ENCODE measurements around the gene EZR. TPM values are rescaled to one million over a fixed set of nuclear protein-coding genes. Genes with fewer than 3 reads are reported as not detected.

Gene EZR
- total RNA-seq, 2 experiments from 2014 or later = 255 to 256 TPM

DNA sequence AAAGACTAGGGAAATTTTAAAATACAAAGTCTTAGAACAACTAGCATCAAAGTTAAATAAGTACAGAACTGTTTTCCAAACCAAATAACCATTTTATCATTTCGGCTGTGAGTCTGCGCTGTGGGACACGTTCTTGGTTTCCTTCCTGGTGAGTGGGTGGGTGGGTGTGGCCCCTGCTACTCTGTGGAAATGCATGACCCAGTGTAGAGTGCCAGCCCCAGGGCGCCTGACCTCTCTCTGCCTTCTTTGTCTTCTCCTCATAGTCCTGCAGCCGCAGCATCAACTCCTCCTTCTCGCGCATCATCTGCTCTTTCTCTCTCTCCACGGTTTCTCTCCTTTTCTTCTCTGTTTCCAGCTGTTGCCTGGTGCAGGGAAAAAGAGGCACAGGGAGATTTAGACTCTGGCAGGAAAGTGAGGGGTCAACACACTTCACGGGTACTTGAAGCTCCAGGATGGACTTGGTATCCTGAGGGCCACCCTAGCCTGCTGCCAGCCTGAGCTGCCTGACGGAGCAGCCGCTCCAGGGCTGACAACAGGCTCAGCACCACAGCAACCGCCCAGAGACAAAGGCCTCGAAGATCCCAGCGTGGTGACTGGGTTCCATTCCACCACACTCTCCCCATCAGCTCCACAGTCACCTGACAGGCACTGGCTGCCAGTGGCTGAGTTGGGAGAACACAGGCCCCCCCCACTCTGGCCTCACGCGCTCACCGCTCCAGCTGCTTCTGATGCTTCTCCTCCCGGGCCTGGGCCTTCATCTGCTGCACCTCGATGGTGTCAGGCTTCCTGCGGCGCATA lies 48.4 kb downstream of the EZR start:
- POLR2A ChIA-PET = interaction anchor here (0.6 to 2.3 kb wide), 2 partner anchors 8 to 312 kb away, joined by 3 to 7 read pairs; no protein-coding TSS in a partner anchor
- intact Hi-C loops (cut with micrococcal nuclease) = no loop called here
- peak; percentile 38 for DNase-seq
- CTCF ChIA-PET = interaction anchor here (2.3 kb wide), 1 partner anchor 203 kb away, joined by 6 read pairs; no protein-coding TSS in a partner anchor
- Mint-ChIP-seq H3K36me3 (peaks cover 81% of the 10 kb centered on the region), H3K27ac (peak overlapping the region; percentile 61), H3K4me3 (no peak overlapping the region), H3K27me3 (no peaks in the 10 kb centered on the region), H3K9me3 (no peaks in the 10 kb centered on the region), H3K4me1 (ENCODE audit: low read depth) (peaks cover 41% of the 10 kb centered on the region)

DNA sequence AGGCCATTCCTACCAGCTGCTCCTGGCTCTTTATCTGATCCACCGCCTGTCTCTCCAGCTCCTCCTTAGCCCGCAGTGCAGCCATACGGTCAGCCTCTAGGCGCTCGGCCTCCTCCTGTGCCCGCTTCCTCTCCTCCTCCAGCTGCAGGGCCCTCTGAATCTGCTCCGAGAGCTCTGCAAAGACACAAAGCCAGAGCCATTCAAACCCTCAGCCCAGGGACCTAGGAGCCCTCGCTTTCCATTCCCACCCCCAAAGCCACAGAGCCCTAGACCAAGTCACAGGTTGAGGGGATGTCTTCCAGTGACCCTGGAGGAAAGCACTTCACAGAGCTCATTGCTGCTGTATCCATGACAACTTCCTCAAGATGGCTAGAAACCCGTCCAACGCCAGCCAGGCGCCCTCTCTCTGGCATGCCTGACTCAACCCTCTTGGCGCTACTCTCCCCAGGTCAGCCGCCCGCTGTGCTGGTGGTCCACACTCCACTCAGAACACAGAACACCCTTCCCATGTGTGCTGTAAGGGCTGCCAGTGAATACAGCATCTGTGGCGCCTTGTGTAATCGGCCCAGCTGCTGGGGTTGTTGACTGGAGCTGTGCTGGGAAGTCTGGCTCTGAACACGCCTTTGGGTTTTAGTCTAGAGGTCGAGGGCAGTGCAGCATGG lies 49.3 kb downstream of the EZR start:
- H3K4me3 Mint-ChIP-seq = no peak overlapping the region

DNA sequence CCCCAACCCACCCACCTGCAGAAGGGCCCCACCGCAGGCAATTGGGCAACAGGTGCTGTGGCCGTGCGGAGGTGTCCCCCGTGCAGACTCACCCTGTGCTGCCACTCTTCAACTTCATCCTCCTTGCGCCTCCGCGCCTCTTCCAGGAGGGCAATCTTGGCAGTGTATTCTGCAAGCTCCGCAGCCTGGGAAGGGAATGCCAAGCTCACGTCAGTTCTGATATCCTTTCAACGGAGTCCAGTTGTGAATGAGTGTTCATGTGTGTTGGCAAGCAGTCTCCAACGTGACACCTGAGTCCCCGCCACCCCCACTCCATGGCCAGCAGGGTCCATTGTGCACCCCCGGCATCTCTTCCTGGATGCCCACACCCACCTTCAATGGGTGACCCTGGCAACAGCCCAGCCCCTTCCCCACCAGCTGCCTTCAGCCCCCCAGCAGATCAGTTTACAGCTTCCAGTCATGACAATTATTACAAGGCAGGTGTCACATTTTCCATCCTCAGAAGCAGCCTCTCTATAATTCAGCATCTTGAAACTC lies 49.9 kb downstream of the EZR start:
- Mint-ChIP-seq H3K4me1 (ENCODE audit: low read depth) (peaks cover 36% of the 10 kb centered on the region), H3K36me3 (peaks cover 78% of the 10 kb centered on the region), H3K27ac (peak overlapping the region; percentile 61), H3K27me3 (no peaks in the 10 kb centered on the region), H3K9me3 (no peaks in the 10 kb centered on the region), H3K4me3 (no peak overlapping the region)
- no peak for DNase-seq
- POLR2A ChIA-PET = no interaction called here
- intact Hi-C loops (cut with micrococcal nuclease) = loop anchor here (5.0 kb wide), 1 partner anchor 47 kb away; no protein-coding TSS in a partner anchor
- CTCF ChIA-PET = interaction anchor here (0.7 to 1.5 kb wide), 2 partner anchors 202 to 203 kb away, joined by 3 to 4 read pairs; no protein-coding TSS in a partner anchor

More for the DNA sequence above, 49.3 kb downstream of the EZR start:
- peaks cover 41% of the 10 kb centered on the region for H3K4me1 Mint-ChIP-seq (ENCODE audit: low read depth)
- intact Hi-C loops (cut with micrococcal nuclease) = loop anchor here (5.0 kb wide), 1 partner anchor 48 kb away; no protein-coding TSS in a partner anchor
- H3K36me3 Mint-ChIP-seq = peaks cover 76% of the 10 kb centered on the region
- H3K27ac Mint-ChIP-seq = peak overlapping the region; percentile 61
- CTCF ChIA-PET = interaction anchor here (0.7 to 1.5 kb wide), 2 partner anchors 201 to 203 kb away, joined by 3 to 4 read pairs; no protein-coding TSS in a partner anchor
- no peaks in the 10 kb centered on the region for H3K27me3 Mint-ChIP-seq
- POLR2A ChIA-PET = no interaction called here
- H3K9me3 Mint-ChIP-seq = no peaks in the 10 kb centered on the region
- no peak for DNase-seq

DNA sequence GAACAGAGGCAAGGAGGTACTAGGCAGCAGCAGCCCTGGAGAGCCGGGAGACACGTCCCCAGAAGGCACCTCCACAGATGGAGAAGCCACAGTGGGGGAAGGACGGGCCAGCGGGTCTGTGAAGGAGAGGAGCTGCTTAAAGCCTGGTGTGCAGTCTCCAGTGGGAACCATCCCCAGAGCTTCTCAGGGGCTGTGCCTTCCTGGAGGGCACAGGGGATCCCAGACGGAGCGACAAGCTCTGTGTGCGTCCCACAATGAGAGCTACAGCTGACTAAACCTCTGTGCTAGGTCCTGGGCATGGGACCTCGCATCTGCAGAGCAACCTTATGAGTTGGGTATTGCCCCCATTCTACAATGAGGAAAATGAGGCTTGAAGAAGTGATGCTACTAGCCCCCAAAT lies 50.7 kb downstream of the EZR start:
- Mint-ChIP-seq H3K27ac (peak overlapping the region; percentile 64), H3K9me3 (no peaks in the 10 kb centered on the region), H3K4me1 (ENCODE audit: low read depth) (peaks cover 29% of the 10 kb centered on the region), H3K36me3 (peaks cover 77% of the 10 kb centered on the region), H3K27me3 (no peaks in the 10 kb centered on the region), H3K4me3 (no peak overlapping the region)
- ChIA-PET POLR2A (interaction anchor here (0.8 kb wide), 1 partner anchor 45 kb away, joined by 3 read pairs; no protein-coding TSS in a partner anchor), CTCF (interaction anchor here (1.0 to 1.5 kb wide), 2 partner anchors 204 to 240 kb away, joined by 3 to 4 read pairs; no protein-coding TSS in a partner anchor)
- no peak for DNase-seq
- intact Hi-C loops (cut with micrococcal nuclease) = loop anchor here (5.0 kb wide), 1 partner anchor 46 kb away; no protein-coding TSS in a partner anchor

DNA sequence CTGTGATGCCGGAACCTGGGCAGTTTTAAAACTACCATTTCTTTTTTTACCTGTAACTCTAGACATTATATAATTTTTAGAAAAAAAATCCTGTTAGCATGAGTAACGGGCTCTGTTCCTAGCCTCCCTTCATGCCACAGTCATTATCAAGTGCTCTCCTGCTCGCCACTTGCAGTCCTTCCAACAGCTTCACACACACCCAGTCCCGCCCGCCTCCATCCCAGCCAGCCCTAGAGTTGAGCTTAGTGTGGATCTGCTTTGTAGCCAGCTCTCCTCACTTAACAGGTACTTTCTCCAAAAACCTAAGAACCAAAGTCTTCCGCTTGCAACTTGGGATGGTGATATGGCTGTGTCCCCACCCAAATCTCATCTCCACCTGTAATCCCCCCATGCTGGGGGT lies 51.5 kb downstream of the EZR start:
- Mint-ChIP-seq H3K9me3 (no peaks in the 10 kb centered on the region), H3K36me3 (peaks cover 75% of the 10 kb centered on the region), H3K27ac (peak overlapping the region; percentile 64), H3K4me1 (ENCODE audit: low read depth) (peaks cover 21% of the 10 kb centered on the region), H3K27me3 (no peaks in the 10 kb centered on the region), H3K4me3 (no peak overlapping the region)
- POLR2A ChIA-PET = no interaction called here
- CTCF ChIA-PET = interaction anchor here (1.0 kb wide), 1 partner anchor 241 kb away, joined by 3 read pairs; no protein-coding TSS in a partner anchor
- intact Hi-C loops (cut with micrococcal nuclease) = loop anchor here (5.0 kb wide), 1 partner anchor 45 kb away; no protein-coding TSS in a partner anchor
- DNase-seq = no peak

DNA sequence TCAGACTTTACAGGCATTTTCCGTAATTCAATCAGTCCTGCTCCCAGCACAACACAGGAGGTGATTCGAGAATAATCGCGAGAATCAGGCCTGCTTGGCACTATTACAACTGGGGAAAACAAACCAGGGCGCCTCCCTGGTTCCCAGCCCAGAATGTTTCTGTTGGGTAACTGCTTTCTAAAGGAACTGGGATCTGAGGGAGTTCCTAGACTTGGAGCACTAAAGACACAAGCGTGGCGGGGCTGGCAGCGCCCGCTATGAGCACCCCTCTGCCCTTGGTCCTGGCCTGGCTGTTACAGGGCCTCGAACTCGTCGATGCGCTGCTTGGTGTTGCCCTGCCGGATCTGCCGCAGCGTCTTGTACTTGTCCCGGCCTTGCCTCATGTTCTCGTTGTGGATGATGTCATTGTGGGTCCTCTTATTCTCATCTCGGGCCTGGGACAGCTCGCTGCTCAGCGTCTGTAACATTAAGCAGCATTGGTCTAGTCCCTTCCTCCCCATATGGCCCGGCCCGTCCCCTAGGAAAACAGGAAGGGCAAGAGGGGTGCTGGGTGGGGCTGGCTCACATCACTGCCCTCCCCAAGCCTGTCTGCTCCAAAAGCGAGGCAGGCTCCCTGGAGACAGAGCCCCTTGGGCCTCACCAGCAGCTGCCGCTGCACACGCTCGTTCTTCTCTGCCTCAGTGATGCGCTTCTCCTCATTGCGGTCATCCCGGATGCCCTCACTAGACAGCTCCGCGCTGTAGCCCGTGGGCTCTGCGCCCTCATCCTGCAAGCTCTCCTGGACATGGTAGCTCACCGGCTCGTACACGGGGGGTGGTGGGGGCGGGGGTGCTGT lies 52.3 kb downstream of the EZR start:
- ChIA-PET CTCF (interaction anchor here (1.8 kb wide), 1 partner anchor 204 kb away, joined by 6 read pairs; no protein-coding TSS in a partner anchor), POLR2A (no interaction called here)
- Mint-ChIP-seq H3K36me3 (peaks cover 75% of the 10 kb centered on the region), H3K27ac (peak overlapping the region; percentile 64), H3K27me3 (no peaks in the 10 kb centered on the region), H3K4me3 (peak overlapping the region; percentile 20), H3K4me1 (ENCODE audit: low read depth) (peaks cover 13% of the 10 kb centered on the region), H3K9me3 (no peaks in the 10 kb centered on the region)
- intact Hi-C loops (cut with micrococcal nuclease) = loop anchor here (5.0 kb wide), 1 partner anchor 45 kb away; no protein-coding TSS in a partner anchor
- peak; percentile 25 for DNase-seq

DNA sequence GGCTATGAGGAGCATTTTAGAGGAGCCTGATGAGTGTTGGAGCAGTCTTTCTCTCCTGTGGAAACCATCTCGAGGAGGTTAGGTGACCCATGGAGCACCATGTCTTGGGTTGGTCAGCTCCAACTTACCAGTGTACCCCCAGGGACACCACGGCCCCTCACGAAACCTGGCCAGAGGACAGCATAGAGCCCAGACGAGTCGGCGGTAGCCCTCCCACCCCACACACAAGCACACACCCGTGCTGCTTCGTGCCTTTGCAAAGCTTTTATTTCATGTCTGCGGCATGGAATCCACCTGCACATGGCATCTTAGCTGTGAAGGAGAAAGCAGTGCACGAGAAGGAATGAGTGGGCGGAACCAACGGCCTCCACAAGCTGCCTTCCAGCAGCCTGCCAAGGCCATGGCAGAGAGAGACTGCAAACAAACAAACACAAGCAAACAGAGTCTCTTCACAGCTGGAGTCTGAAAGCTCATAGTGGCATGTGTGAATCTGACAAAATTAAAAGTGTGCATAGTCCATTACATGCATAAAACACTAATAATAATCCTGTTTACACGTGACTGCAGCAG lies 53.6 kb downstream of the EZR start:
- Mint-ChIP-seq H3K4me1 (ENCODE audit: low read depth) (peaks cover under 1% of the 10 kb centered on the region), H3K27me3 (no peaks in the 10 kb centered on the region), H3K27ac (peak overlapping the region; percentile 53), H3K36me3 (peaks cover 68% of the 10 kb centered on the region), H3K9me3 (no peaks in the 10 kb centered on the region), H3K4me3 (no peak overlapping the region)
- intact Hi-C loops (cut with micrococcal nuclease) = loop anchor here (5.0 kb wide), 1 partner anchor 43 kb away; no protein-coding TSS in a partner anchor
- ChIA-PET CTCF (interaction anchor here (1.1 to 1.8 kb wide), 2 partner anchors 27 to 206 kb away, joined by 3 to 6 read pairs; no protein-coding TSS in a partner anchor), POLR2A (no interaction called here)
- DNase-seq = no peak

DNA sequence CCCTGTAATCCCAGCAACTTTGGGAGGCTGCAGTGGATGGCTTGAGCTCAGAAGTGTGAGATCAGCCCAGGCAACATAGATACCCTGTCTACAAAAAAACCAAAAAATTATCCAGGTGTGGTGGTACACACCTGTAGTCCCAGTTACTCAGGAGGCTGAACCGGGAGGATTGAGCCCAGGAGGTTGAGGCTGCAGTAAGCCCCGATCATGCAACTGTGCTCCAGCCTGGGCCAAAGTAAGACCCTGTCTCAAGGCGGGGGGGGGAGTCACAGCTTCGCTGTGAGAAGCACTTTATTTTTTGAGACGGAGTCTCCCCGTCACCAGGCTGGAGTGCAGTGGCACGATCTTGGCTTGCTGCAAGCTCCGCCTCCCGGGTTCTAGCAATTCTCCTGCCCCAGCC lies 54.2 kb downstream of the EZR start:
- Mint-ChIP-seq H3K27me3 (no peaks in the 10 kb centered on the region), H3K27ac (peak overlapping the region; percentile 53), H3K9me3 (no peaks in the 10 kb centered on the region), H3K4me1 (ENCODE audit: low read depth) (no peaks in the 10 kb centered on the region), H3K4me3 (no peak overlapping the region), H3K36me3 (peaks cover 64% of the 10 kb centered on the region)
- ChIA-PET POLR2A (interaction anchor here (1.6 kb wide), 1 partner anchor 44 kb away, joined by 4 read pairs; no protein-coding TSS in a partner anchor), CTCF (interaction anchor here (1.1 kb wide), 1 partner anchor 28 kb away, joined by 3 read pairs; no protein-coding TSS in a partner anchor)
- no peak for DNase-seq
- intact Hi-C loops (cut with micrococcal nuclease) = loop anchor here (5.0 kb wide), 1 partner anchor 43 kb away; no protein-coding TSS in a partner anchor

DNA sequence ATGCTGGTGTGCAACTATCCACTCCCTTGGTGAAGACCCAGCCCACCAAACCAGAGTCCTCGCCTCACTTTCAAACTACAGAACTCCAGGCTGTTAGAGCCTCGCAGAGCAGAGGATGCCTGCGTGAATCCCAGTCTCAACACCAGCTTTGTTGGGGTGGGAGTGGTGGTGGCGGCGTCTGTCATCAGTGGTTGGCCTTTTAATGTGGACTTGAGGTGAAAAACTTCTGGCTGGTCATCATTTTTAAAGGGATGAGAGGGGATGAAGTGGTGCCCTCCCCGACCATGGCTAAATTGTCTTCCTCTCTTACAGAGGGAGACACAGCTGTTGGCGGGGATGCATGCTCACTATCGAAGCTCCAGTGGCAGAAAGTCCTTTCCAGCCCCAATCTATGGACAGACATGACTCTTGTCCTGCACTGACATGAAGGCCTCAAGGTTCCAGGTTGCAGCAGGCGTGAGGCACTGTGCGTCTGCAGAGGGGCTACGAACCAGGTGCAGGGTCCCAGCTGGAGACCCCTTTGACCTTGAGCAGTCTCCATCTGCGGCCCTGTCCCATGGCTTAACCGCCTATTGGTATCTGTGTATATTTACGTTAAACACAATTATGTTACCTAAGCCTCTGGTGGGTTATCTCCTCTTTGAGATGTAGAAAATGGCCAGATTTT lies 54.9 kb downstream of the EZR start:
- Mint-ChIP-seq H3K27ac (peak overlapping the region; percentile 53), H3K27me3 (no peaks in the 10 kb centered on the region), H3K4me1 (ENCODE audit: low read depth) (no peaks in the 10 kb centered on the region), H3K4me3 (no peak overlapping the region), H3K36me3 (peaks cover 60% of the 10 kb centered on the region), H3K9me3 (no peaks in the 10 kb centered on the region)
- no peak for DNase-seq
- CTCF ChIA-PET = no interaction called here
- POLR2A ChIA-PET = interaction anchor here (1.6 kb wide), 1 partner anchor 45 kb away, joined by 4 read pairs; no protein-coding TSS in a partner anchor
- intact Hi-C loops (cut with micrococcal nuclease) = no loop called here

DNA sequence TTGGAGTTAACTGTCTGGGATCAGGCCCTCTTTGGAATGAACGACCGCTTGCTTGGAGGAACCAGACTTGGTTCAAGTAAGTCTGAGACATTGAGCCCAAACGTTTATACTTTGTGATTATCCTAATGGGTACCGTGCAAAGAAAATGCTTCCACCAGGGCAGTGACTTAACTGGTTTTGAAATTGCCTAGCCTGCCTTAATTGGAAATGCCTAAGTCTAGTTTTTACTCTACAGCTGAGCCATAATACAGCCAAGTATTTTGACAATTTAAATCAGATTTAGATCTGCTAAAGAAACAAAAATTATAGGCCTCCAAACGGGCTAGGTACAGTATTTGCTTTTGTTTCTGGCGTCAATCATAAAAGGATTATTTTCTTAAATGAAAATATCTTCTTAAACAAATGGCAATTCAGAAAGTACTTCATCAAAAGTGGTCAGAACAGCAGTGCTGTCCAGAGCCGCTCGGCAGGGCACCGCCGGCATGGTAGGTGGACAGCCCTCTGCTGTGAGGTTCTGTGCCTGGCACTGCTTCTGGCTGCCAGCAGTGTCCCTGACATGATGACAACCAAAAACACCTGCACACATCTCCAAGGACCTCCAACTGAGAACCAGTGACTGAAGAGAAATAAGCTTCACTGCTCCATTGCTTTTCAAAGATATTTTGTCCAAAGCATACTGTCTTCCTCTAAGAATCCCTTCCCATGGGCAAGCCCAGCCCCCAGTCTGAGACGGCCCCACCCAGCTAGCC lies 55.6 kb downstream of the EZR start:
- POLR2A ChIA-PET = interaction anchor here (1.6 to 2.0 kb wide), 2 partner anchors 8 to 46 kb away, joined by 4 to 7 read pairs; no protein-coding TSS in a partner anchor
- peak overlapping the region; percentile 69 for H3K27ac Mint-ChIP-seq
- intact Hi-C loops (cut with micrococcal nuclease) = no loop called here
- peaks cover 59% of the 10 kb centered on the region for H3K36me3 Mint-ChIP-seq
- no peak overlapping the region for H3K4me3 Mint-ChIP-seq
- no peaks in the 10 kb centered on the region for H3K27me3 Mint-ChIP-seq
- no peak for DNase-seq
- H3K9me3 Mint-ChIP-seq = no peaks in the 10 kb centered on the region
- no peaks in the 10 kb centered on the region for H3K4me1 Mint-ChIP-seq (ENCODE audit: low read depth)
- CTCF ChIA-PET = interaction anchor here (1.1 to 1.5 kb wide), 3 partner anchors 60 to 211 kb away, joined by 3 to 4 read pairs (median 3); no protein-coding TSS in a partner anchor

All from activated CD4-positive, alpha-beta memory T cell treated with anti-CD3 and anti-CD28 coated beads for 36 hours (primary cell).